ENCODE measurements around the gene MRPL53. TPM values are rescaled to one million over a fixed set of nuclear protein-coding genes. Genes with fewer than 3 reads are reported as not detected.
A peak's percentile ranks its signal among the peaks of the same experiment; 100 is the strongest.

MRPL53 gene
- total and polyA plus RNA-seq, 9 of the 15 experiments (the other 6 are each of a cell fraction or from before 2014, with no cell fraction given): 11.5 to 87.9 (median 41.1) TPM

DNA sequence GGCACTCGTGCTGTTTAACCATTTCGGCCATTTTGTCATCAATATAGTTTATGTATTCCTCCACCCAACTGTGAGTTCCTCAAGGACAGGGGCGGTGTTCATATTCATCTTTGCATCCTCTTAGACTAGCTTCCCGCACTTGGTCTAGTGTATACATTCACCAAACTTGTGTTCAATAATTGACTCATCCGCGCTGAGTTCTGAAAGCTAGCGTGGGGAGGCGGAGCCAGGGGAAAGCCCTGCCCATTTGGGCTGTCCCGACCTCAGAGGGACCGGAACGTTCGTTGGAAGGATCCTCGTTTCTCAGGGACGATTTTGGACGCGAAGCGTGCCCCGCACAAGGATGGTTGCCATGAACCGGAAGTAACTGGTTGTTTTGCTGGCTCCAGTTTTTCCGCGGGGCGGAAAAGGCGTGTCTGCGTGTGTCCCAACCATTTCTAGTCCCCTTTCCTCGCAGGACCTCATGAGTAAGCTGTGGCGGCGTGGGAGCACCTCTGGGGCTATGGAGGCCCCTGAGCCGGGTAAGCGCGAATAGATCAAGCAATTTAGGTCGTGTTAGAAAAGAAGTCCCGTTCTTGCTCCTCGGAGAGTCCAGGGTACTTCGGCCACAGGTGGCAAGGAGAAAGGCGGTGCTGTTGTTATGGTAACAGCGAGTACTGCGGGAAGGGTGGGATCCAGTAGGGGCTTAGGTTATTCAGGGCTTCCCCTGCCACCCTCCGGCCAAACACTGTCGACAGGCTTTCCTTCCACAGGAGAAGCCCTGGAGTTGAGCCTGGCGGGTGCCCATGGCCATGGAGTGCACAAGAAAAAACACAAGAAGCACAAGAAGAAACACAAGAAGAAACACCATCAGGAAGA, 17.6 kb downstream of the MRPL53 start, which contains the start of gene INO80B (continued):
- TF ChIP-seq, protein P1, sequence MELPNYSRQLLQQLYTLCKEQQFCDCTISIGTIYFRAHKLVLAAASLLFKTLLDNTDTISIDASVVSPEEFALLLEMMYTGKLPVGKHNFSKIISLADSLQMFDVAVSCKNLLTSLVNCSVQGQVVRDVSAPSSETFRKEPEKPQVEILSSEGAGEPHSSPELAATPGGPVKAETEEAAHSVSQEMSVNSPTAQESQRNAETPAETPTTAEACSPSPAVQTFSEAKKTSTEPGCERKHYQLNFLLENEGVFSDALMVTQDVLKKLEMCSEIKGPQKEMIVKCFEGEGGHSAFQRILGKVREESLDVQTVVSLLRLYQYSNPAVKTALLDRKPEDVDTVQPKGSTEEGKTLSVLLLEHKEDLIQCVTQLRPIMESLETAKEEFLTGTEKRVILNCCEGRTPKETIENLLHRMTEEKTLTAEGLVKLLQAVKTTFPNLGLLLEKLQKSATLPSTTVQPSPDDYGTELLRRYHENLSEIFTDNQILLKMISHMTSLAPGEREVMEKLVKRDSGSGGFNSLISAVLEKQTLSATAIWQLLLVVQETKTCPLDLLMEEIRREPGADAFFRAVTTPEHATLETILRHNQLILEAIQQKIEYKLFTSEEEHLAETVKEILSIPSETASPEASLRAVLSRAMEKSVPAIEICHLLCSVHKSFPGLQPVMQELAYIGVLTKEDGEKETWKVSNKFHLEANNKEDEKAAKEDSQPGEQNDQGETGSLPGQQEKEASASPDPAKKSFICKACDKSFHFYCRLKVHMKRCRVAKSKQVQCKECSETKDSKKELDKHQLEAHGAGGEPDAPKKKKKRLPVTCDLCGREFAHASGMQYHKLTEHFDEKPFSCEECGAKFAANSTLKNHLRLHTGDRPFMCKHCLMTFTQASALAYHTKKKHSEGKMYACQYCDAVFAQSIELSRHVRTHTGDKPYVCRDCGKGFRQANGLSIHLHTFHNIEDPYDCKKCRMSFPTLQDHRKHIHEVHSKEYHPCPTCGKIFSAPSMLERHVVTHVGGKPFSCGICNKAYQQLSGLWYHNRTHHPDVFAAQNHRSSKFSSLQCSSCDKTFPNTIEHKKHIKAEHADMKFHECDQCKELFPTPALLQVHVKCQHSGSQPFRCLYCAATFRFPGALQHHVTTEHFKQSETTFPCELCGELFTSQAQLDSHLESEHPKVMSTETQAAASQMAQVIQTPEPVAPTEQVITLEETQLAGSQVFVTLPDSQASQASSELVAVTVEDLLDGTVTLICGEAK (IDR thresholded peaks at IDR 0.05): peak; percentile 100
- TF ChIP-seq, protein P1 (CRISPR knock-in tag; IDR thresholded peaks at IDR 0.05): no peak
- TF ChIP-seq GABPA (tag; conservative IDR thresholded peaks at IDR 0.05; ENCODE audit: low read depth) (peak; percentile 100), SOX6 (IDR thresholded peaks at IDR 0.05) (peak; percentile 70; the same call in 1 of the 2 replicates), ZNF354B (CRISPR knock-in tag; IDR thresholded peaks at IDR 0.05) (no peak), EP400 (IDR thresholded peaks at IDR 0.05) (peak; percentile 86), SIN3A (IDR thresholded peaks at IDR 0.05; ENCODE audit: borderline replicate concordance in 2 of 2, control insufficient read depth in 1 of 2, low read depth in 2 of 2, low read length in 2 of 2) (peak; percentile 98)
- TF ChIP-seq, protein P2, sequence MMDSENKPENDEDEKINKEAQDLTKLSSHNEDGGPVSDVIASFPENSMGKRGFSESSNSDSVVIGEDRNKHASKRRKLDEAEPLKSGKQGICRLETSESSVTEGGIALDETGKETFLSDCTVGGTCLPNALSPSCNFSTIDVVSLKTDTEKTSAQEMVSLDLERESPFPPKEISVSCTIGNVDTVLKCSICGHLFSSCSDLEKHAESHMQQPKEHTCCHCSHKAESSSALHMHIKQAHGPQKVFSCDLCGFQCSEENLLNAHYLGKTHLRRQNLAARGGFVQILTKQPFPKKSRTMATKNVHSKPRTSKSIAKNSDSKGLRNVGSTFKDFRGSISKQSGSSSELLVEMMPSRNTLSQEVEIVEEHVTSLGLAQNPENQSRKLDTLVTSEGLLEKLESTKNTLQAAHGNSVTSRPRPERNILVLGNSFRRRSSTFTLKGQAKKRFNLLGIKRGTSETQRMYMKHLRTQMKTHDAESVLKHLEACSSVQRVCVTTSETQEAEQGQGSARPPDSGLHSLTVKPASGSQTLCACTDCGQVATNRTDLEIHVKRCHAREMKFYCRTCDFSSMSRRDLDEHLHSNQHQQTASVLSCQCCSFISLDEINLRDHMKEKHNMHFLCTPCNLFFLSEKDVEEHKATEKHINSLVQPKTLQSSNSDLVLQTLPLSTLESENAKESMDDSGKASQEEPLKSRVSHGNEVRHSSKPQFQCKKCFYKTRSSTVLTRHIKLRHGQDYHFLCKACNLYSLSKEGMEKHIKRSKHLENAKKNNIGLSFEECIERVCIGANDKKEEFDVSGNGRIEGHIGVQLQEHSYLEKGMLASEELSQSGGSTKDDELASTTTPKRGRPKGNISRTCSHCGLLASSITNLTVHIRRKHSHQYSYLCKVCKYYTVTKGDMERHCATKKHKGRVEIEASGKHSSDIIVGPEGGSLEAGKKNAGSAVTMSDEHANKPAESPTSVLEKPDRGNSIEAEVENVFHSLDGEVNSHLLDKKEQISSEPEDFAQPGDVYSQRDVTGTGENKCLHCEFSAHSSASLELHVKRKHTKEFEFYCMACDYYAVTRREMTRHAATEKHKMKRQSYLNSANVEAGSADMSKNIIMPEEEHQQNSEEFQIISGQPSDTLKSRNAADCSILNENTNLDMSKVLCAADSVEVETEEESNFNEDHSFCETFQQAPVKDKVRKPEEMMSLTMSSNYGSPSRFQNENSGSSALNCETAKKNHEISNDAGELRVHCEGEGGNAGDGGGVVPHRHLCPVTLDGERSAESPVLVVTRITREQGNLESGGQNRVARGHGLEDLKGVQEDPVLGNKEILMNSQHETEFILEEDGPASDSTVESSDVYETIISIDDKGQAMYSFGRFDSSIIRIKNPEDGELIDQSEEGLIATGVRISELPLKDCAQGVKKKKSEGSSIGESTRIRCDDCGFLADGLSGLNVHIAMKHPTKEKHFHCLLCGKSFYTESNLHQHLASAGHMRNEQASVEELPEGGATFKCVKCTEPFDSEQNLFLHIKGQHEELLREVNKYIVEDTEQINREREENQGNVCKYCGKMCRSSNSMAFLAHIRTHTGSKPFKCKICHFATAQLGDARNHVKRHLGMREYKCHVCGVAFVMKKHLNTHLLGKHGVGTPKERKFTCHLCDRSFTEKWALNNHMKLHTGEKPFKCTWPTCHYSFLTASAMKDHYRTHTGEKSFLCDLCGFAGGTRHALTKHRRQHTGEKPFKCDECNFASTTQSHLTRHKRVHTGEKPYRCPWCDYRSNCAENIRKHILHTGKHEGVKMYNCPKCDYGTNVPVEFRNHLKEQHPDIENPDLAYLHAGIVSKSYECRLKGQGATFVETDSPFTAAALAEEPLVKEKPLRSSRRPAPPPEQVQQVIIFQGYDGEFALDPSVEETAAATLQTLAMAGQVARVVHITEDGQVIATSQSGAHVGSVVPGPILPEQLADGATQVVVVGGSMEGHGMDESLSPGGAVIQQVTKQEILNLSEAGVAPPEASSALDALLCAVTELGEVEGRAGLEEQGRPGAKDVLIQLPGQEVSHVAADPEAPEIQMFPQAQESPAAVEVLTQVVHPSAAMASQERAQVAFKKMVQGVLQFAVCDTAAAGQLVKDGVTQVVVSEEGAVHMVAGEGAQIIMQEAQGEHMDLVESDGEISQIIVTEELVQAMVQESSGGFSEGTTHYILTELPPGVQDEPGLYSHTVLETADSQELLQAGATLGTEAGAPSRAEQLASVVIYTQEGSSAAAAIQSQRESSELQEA (IDR thresholded peaks at IDR 0.05; ENCODE audit: low read depth): peak; percentile 70; the same call in 1 of the 2 replicates
